OCI-LY1 (cell line): ENCODE measurements around the gene PLA2G7.
"Not testable (repeated sequence)": the region's sequence is repeated elsewhere in the genome, so short reads cannot be mapped to it uniquely, and the experiment has no call there.

ENCODE experiments used
- H2AFZ ChIP-seq: fragments of 200-600 bp; sonication (generic), shearing (Covaris generic); 2 replicates; pipeline ENCODE4 v1.6.0; 2014; ENCODE audit warnings: antibody characterized with exemption, mild to moderate bottlenecking, low read length
- H3F3A ChIP-seq: fragments of 200-600 bp; sonication (generic), shearing (Covaris generic); 2 replicates; pipeline ENCODE4 v1.6.0; 2014; ENCODE audit warnings: mild to moderate bottlenecking, antibody characterized with exemption, low read length, moderate library complexity; ENCODE audit not compliant: insufficient read depth
- H3K27ac ChIP-seq: fragments of 200-600 bp; sonication (generic); 2 replicates; pipeline ENCODE4 v1.5.1; 2014; ENCODE audit warnings: low read length, mixed run types, mild to moderate bottlenecking, low read depth; ENCODE audit not compliant: poor library complexity, severe bottlenecking
- H3K27me3 ChIP-seq: fragments of 200-600 bp; sonication (generic); 2 replicates; pipeline ENCODE4 v1.6.0; 2014; ENCODE audit warnings: antibody characterized with exemption, mild to moderate bottlenecking, low read length, moderate library complexity; ENCODE audit not compliant: insufficient read depth
- H3K36me3 ChIP-seq: fragments of 200-600 bp; sonication (generic); 2 replicates; pipeline ENCODE4 v1.6.1; 2014; ENCODE audit warnings: mild to moderate bottlenecking, antibody characterized with exemption, low read length, moderate library complexity, mixed read lengths; ENCODE audit not compliant: insufficient read depth
- H3K4me1 ChIP-seq: fragments of 200-600 bp; sonication (generic); 2 replicates; pipeline ENCODE4 v1.5.1; 2014; ENCODE audit warnings: mild to moderate bottlenecking, low read length, moderate library complexity; ENCODE audit not compliant: insufficient read depth, severe bottlenecking
- H3K4me2 ChIP-seq: fragments of 200-600 bp; sonication (generic), shearing (Covaris generic); 2 replicates; pipeline ENCODE4 v1.6.1; 2014; ENCODE audit warnings: low read length
- H3K4me3 ChIP-seq: fragments of 200-600 bp; sonication (generic); 2 replicates; pipeline ENCODE4 v1.5.1; 2014; ENCODE audit warnings: low read length, low read depth, mild to moderate bottlenecking, mixed read lengths; ENCODE audit not compliant: poor library complexity, severe bottlenecking
- H3K79me2 ChIP-seq: fragments of 200-600 bp; shearing (Covaris generic); 2 replicates; pipeline ENCODE4 v1.6.1; 2016; ENCODE audit warnings: mixed run types, low read length, mixed read lengths; ENCODE audit not compliant: insufficient read depth
- H3K9ac ChIP-seq: fragments of 200-600 bp; sonication (generic), shearing (Covaris generic); 2 replicates; pipeline ENCODE4 v1.6.1; 2014; ENCODE audit warnings: mild to moderate bottlenecking, low read length, mixed read lengths
- H3K9me2 ChIP-seq: fragments of 200-600 bp; sonication (generic), shearing (Covaris generic); 2 replicates; pipeline ENCODE4 v1.6.1; 2014; ENCODE audit warnings: low read depth, mild to moderate bottlenecking, low read length, mixed read lengths
- H3K9me3 ChIP-seq: fragments of 200-600 bp; shearing (Covaris generic); 2 replicates; pipeline ENCODE4 v1.6.1; 2014; ENCODE audit warnings: low read length, mixed read lengths
- H4K20me1 ChIP-seq: fragments of 200-600 bp; sonication (generic), shearing (Covaris generic); 2 replicates; pipeline ENCODE4 v1.6.0; 2016; ENCODE audit warnings: mild to moderate bottlenecking, low read length; ENCODE audit not compliant: insufficient read depth
- EZH2 ChIP-seq: fragments of 200-600 bp; sonication (generic), shearing (Covaris generic); IDR thresholded peaks from 2 replicates; pipeline ENCODE4 v1.8.0; 2017; ENCODE audit warnings: borderline replicate concordance, mixed run types, mild to moderate bottlenecking, antibody characterized with exemption, low read length, moderate library complexity, mixed read lengths
- TF ChIP-seq, protein P1 (sequence below): fragments of 200-600 bp; sonication (generic), shearing (Covaris generic); IDR thresholded peaks from 2 replicates; pipeline ENCODE4 v1.5.1; 2017; ENCODE audit warnings: mild to moderate bottlenecking, antibody characterized with exemption, low read length, moderate library complexity, mixed read lengths

PLA2G7 gene

DNA sequence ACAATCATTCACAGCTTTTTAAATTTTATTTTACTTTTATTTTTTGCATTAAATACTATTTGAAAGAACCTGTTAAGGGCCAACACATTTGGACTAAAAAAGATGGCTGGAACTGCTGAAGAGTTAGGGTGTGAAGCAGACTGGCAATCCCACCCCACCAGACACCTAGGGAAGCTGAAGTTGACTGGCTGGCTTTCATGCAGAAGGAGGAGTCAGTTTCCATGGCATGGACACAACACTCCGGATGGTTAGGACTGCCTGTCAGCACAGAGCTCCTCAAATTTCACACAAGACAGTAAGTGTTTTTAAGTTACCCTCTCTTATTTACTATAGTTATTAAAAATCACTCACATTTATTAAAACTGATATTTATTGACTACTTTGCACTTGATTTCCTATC, 11.5 kb upstream of the PLA2G7 start, which contains the start of gene ANKRD66:
ANKRD66 (plus strand) TSS at position 238 of the 400 bp plus-strand sequence. CDS start 5,016 bp downstream, outside the sequence.
- Histone ChIP-seq H3K9ac (no peak within 1 kb of the TSS), H3K27me3 (no peaks in the 10 kb centered on the region), H3K9me2 (no peaks in the 10 kb centered on the region), H3K79me2 (no peaks in the 10 kb centered on the region), H3K27ac (no peak within 1 kb of the TSS), H2AFZ (no peak within 1 kb of the TSS), H3K4me2 (no peak within 1 kb of the TSS), H3K4me1 (no peaks in the 10 kb centered on the region), H3K4me3 (no peak within 1 kb of the TSS), H3F3A (no peaks in the 10 kb centered on the region), H3K9me3 (no peaks in the 10 kb centered on the region), H3K36me3 (no peaks in the 10 kb centered on the region), H4K20me1 (no peaks in the 10 kb centered on the region)
- TF ChIP-seq EZH2 = no peak
- TF ChIP-seq, protein P1, sequence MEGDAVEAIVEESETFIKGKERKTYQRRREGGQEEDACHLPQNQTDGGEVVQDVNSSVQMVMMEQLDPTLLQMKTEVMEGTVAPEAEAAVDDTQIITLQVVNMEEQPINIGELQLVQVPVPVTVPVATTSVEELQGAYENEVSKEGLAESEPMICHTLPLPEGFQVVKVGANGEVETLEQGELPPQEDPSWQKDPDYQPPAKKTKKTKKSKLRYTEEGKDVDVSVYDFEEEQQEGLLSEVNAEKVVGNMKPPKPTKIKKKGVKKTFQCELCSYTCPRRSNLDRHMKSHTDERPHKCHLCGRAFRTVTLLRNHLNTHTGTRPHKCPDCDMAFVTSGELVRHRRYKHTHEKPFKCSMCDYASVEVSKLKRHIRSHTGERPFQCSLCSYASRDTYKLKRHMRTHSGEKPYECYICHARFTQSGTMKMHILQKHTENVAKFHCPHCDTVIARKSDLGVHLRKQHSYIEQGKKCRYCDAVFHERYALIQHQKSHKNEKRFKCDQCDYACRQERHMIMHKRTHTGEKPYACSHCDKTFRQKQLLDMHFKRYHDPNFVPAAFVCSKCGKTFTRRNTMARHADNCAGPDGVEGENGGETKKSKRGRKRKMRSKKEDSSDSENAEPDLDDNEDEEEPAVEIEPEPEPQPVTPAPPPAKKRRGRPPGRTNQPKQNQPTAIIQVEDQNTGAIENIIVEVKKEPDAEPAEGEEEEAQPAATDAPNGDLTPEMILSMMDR = no peak

DNA sequence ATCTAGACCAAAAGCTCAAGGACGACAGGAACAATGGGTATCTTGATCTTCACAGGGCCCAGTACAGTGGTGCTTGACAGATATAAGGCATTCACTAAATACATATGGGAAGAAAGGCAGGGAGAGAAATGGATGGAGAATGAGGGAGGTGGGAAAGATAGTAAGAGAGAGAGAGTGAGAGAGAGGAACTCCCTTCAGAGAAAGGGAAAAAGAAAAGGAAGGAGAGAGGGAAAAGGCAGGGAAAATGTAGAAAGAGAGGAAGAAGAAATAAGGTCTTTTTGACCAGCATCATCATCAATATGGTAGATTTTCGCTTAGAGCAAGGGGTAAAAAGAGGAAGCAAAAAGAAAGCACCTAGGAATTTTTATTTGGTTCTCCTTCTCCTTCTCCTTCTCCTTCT, 10.8 kb upstream of the PLA2G7 start:
- Histone ChIP-seq H3F3A (no peaks in the 10 kb centered on the region), H3K4me2 (no peak overlapping the region), H3K4me1 (no peaks in the 10 kb centered on the region), H2AFZ (no peak overlapping the region), H3K9me2 (no peaks in the 10 kb centered on the region), H3K27ac (no peak overlapping the region), H3K4me3 (no peak overlapping the region), H3K79me2 (no peaks in the 10 kb centered on the region), H4K20me1 (no peaks in the 10 kb centered on the region), H3K9ac (no peak overlapping the region), H3K27me3 (no peaks in the 10 kb centered on the region), H3K36me3 (no peaks in the 10 kb centered on the region), H3K9me3 (no peaks in the 10 kb centered on the region)
- TF ChIP-seq EZH2 = no peak
- TF ChIP-seq, protein P1 = no peak

DNA sequence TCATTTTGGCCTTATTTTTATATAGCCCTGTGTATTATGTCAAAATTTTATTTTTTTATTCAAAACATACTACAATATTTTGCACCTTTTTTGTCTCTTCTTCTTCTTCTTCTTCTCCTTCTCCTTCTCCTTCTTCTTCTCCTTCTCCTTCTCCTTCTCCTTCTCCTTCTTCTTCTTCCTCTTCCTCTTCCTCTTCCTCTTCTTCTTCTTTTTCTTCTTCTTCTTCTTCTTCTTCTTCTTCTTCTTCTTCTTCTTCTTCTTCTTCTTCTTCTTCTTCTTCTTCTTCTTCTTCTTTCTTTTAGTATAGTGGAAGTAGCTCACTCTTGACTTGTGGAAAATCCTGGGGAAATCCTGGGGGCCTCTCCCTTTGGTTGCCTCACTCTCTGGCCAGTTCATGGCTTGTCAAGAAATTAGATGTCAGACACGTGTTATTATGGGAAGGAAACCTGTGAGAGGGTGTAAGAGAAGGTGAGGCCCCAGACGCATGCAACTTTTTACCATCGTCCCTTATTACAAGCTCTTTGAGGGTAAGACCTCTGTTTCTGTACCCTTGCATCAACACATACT, 9.1 kb upstream of the PLA2G7 start:
- not testable (repeated sequence) for H3K4me3 ChIP-seq, H3K27me3 ChIP-seq, H3K9ac ChIP-seq, H3K9me3 ChIP-seq, H3K36me3 ChIP-seq, H4K20me1 ChIP-seq, H3K27ac ChIP-seq, H2AFZ ChIP-seq, H3K4me1 ChIP-seq, H3K79me2 ChIP-seq, H3F3A ChIP-seq, H3K9me2 ChIP-seq, H3K4me2 ChIP-seq
